Keratinocyte (primary cell): ENCODE measurements around the gene SCAPER. TPM values are rescaled to one million over a fixed set of nuclear protein-coding genes. Genes with fewer than 3 reads are reported as not detected.
A peak's percentile ranks its signal among the peaks of the same experiment; 100 is the strongest.

ENCODE experiments used
- DNase-seq: peaks from one replicate; pipeline ENCODE4 v3.0.0-alpha.2; 2011; ENCODE audit warnings: low read depth, missing footprints, low spot score
- FAIRE-seq: peaks from 2 replicates; lab custom pipeline; 2011; peaks lifted over from hg19 to GRCh38; lab: Jason Lieb, UNC
- H2AFZ ChIP-seq: 2 replicates; pipeline ENCODE4 v1.6.0; 2012; ENCODE audit warnings: low read length, control low read depth, inconsistent platforms; ENCODE audit not compliant: control insufficient read depth
- H3K27ac ChIP-seq: 2 replicates; pipeline ENCODE4 v1.5.1; 2011; ENCODE audit warnings: low read length; ENCODE audit not compliant: control insufficient read depth, insufficient read depth
- H3K27me3 ChIP-seq: 3 replicates; pipeline ENCODE4 v1.6.0; 2011; ENCODE audit warnings: low read length; ENCODE audit not compliant: control insufficient read depth, insufficient read depth; ENCODE audit errors: extremely low read depth
- H3K36me3 ChIP-seq, 2 experiments: 2 replicates in 1 of 2; 3 replicates in 1 of 2; pipeline ENCODE4 v1.5.1; 2011; ENCODE audit warnings: low read length in 2 of 2, mild to moderate bottlenecking in 1 of 2; ENCODE audit not compliant: control insufficient read depth in 2 of 2, insufficient read depth in 2 of 2; ENCODE audit errors: extremely low read depth in 1 of 2
- H3K4me1 ChIP-seq: 3 replicates; pipeline ENCODE4 v1.5.1; 2011; ENCODE audit warnings: low read length; ENCODE audit not compliant: control insufficient read depth, insufficient read depth; ENCODE audit errors: extremely low read depth
- H3K4me2 ChIP-seq: 3 replicates; pipeline ENCODE4 v1.6.0; 2011; ENCODE audit warnings: low read depth, low read length; ENCODE audit not compliant: control insufficient read depth, insufficient read depth; ENCODE audit errors: extremely low read depth
- H3K4me3 ChIP-seq, 3 experiments: fragments of 200-600 bp in 1 of 3; sonication (generic) in 1 of 3; 2 replicates in 2 of 3; 3 replicates in 1 of 3; pipeline ENCODE4 v1.5.1; 2011 to 2016; ENCODE audit warnings: low read length in 3 of 3, mild to moderate bottlenecking in 3 of 3, control low read depth in 2 of 3, inconsistent platforms in 1 of 3, low read depth in 1 of 3, mixed read lengths in 1 of 3, mixed run types in 1 of 3, moderate library complexity in 1 of 3; ENCODE audit not compliant: control insufficient read depth in 2 of 3, insufficient read depth in 2 of 3; ENCODE audit errors: extremely low read depth in 1 of 3
- H3K79me2 ChIP-seq: 2 replicates; pipeline ENCODE4 v1.6.0; 2012; ENCODE audit warnings: low read length; ENCODE audit not compliant: control insufficient read depth, insufficient read depth
- H3K9ac ChIP-seq: 3 replicates; pipeline ENCODE4 v1.6.0; 2011; ENCODE audit warnings: low read length; ENCODE audit not compliant: control insufficient read depth, insufficient read depth; ENCODE audit errors: extremely low read depth
- H3K9me1 ChIP-seq: 3 replicates; pipeline ENCODE4 v1.6.0; 2011; ENCODE audit warnings: low read length; ENCODE audit not compliant: control insufficient read depth, insufficient read depth; ENCODE audit errors: extremely low read depth
- H3K9me3 ChIP-seq: 2 replicates; pipeline ENCODE4 v1.5.1; 2012; ENCODE audit warnings: low read depth, low read length; ENCODE audit not compliant: control insufficient read depth
- H4K20me1 ChIP-seq: 3 replicates; pipeline ENCODE4 v1.6.0; 2011; ENCODE audit warnings: low read length; ENCODE audit not compliant: control insufficient read depth, insufficient read depth; ENCODE audit errors: extremely low read depth
- EZH2 ChIP-seq: IDR thresholded peaks from one replicate; pipeline ENCODE4 v1.6.1; 2012; ENCODE audit warnings: inconsistent platforms, mild to moderate bottlenecking, low read length, moderate library complexity
- dilution Hi-C: fragments of 300-500 bp; cut with MboI; formaldehyde crosslinking; loops from one replicate; pipeline ENCODE4 v1.7.0; 2020; ENCODE audit warnings: low sequenced_read_pairs; ENCODE audit not compliant: extremely low pct_ligation_motif_present
- polyA plus RNA-seq, 5 experiments: library from polyadenylated mRNA; depleted of rRNA in 3 of 5; stranded (reverse) in 3 of 5; stranded (forward) in 1 of 5; unstranded in 1 of 5; fragments of >200 nt; gene quantifications; 1 replicate in 1 of 5; 2 replicates in 3 of 5; 3 replicates in 1 of 5; pipeline versions ENCODE4 v1.2.1 to v1.2.3, GENCODE V29; 2011 to 2012; ENCODE audit warnings: missing spikeins in 2 of 5, low read depth in 1 of 5, low replicate concordance in 1 of 5
- TF ChIP-seq, protein P1 (sequence below), 3 experiments: IDR thresholded peaks in 1 of 3; conservative IDR thresholded peaks in 1 of 3; optimal IDR thresholded peaks in 1 of 3; 2 replicates in 2 of 3; 3 replicates in 1 of 3; pipeline versions ENCODE3 to v1.5.1; 2011; ENCODE audit warnings: low read length in 3 of 3, mild to moderate bottlenecking in 3 of 3, moderate library complexity in 2 of 3, control low read depth in 1 of 3, inconsistent platforms in 1 of 3; ENCODE audit not compliant: insufficient read depth in 2 of 3; ENCODE audit errors: extremely low read depth in 1 of 3

SCAPER gene
- polyA plus RNA-seq, 1 donor (not counting 4 experiments of a cell fraction or from before 2014, with no cell fraction given), result 5.2 TPM

GRCh38 chr15:76642671-76643070, 262.5 kb downstream of the SCAPER start:
- TF ChIP-seq, protein P1, sequence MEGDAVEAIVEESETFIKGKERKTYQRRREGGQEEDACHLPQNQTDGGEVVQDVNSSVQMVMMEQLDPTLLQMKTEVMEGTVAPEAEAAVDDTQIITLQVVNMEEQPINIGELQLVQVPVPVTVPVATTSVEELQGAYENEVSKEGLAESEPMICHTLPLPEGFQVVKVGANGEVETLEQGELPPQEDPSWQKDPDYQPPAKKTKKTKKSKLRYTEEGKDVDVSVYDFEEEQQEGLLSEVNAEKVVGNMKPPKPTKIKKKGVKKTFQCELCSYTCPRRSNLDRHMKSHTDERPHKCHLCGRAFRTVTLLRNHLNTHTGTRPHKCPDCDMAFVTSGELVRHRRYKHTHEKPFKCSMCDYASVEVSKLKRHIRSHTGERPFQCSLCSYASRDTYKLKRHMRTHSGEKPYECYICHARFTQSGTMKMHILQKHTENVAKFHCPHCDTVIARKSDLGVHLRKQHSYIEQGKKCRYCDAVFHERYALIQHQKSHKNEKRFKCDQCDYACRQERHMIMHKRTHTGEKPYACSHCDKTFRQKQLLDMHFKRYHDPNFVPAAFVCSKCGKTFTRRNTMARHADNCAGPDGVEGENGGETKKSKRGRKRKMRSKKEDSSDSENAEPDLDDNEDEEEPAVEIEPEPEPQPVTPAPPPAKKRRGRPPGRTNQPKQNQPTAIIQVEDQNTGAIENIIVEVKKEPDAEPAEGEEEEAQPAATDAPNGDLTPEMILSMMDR (optimal IDR thresholded peaks at IDR 0.05 in 1 of 3, IDR thresholded peaks at IDR 0.05 in 1 of 3, conservative IDR thresholded peaks at IDR 0.05 in 1 of 3; ENCODE audit: extremely low read depth in 1 of 3, insufficient read depth in 2 of 3, low read length in 3 of 3), result peak in 1 of 3 experiments; percentile 18
- no peak for TF ChIP-seq EZH2
- no peaks in the 10 kb centered on the region for H3K4me1 ChIP-seq
- H3K4me3 ChIP-seq, result no peak overlapping the region
- no peak for DNase-seq
- H2AFZ ChIP-seq, result no peak overlapping the region
- no peaks in the 10 kb centered on the region for H3K27me3 ChIP-seq
- H3K79me2 ChIP-seq, result no peaks in the 10 kb centered on the region
- no peaks in the 10 kb centered on the region for H3K9me1 ChIP-seq
- no peaks in the 10 kb centered on the region for H3K9me3 ChIP-seq
- no peak overlapping the region for H3K9ac ChIP-seq
- no peak overlapping the region for H3K27ac ChIP-seq
- dilution Hi-C loops, result no loop called here
- no peaks in the 10 kb centered on the region for H4K20me1 ChIP-seq
- H3K36me3 ChIP-seq, result no peaks in the 10 kb centered on the region
- FAIRE-seq, result peak; percentile 41
- no peak overlapping the region for H3K4me2 ChIP-seq

DNA sequence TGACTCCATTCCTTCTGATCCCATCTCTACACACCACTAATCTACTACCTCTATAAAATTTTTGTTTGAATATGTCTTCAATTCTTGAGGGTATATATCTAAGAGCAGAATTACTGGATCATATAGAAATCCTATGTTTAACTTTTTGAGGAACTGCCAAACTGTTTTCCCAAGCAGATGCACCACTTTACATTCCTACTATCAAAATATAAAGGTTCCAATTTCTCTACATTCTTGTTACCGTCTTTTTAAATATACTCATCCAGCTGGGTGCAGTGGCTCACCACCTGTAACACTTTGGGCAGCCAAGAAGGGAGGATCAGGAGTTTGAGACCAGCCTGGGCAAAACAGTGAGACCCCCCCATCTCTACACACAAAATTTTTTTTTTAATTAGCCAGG, 268.0 kb downstream of the SCAPER start:
- no peak overlapping the region for H3K27ac ChIP-seq
- H2AFZ ChIP-seq, result no peak overlapping the region
- no peaks in the 10 kb centered on the region for H3K4me1 ChIP-seq
- H3K4me3 ChIP-seq, result no peak overlapping the region
- H4K20me1 ChIP-seq, result no peaks in the 10 kb centered on the region
- FAIRE-seq (no peak), DNase-seq (no peak)
- H3K79me2 ChIP-seq, result no peaks in the 10 kb centered on the region
- H3K9ac ChIP-seq, result no peak overlapping the region
- no peaks in the 10 kb centered on the region for H3K36me3 ChIP-seq
- no peak overlapping the region for H3K4me2 ChIP-seq
- dilution Hi-C loops, result no loop called here
- no peaks in the 10 kb centered on the region for H3K9me3 ChIP-seq
- H3K9me1 ChIP-seq, result no peaks in the 10 kb centered on the region
- TF ChIP-seq, protein P1 (optimal IDR thresholded peaks at IDR 0.05 in 1 of 3, IDR thresholded peaks at IDR 0.05 in 1 of 3, conservative IDR thresholded peaks at IDR 0.05 in 1 of 3; ENCODE audit: extremely low read depth in 1 of 3, insufficient read depth in 2 of 3, low read length in 3 of 3), result no peak
- no peak for TF ChIP-seq EZH2
- no peaks in the 10 kb centered on the region for H3K27me3 ChIP-seq
